Fibroblast of villous mesenchyme (primary cell): ENCODE measurements around the gene CLMN. TPM values are rescaled to one million over a fixed set of nuclear protein-coding genes. Genes with fewer than 3 reads are reported as not detected.
A peak's percentile ranks its signal among the peaks of the same experiment; 100 is the strongest.

ENCODE experiments used
- DNase-seq: peaks from one replicate; pipeline ENCODE4 v3.0.0-alpha.2; 2010; ENCODE audit warnings: low read depth
- H3K4me3 ChIP-seq: 2 replicates; pipeline ENCODE4 v1.5.1; 2011; ENCODE audit warnings: low read depth, mild to moderate bottlenecking, low read length
- CTCF ChIP-seq: IDR thresholded peaks from 2 replicates; pipeline ENCODE4 v1.5.1; 2012; ENCODE audit warnings: low read depth, mild to moderate bottlenecking, low read length; ENCODE audit not compliant: insufficient read depth
- total RNA-seq: library from RNA; depleted of rRNA; stranded (reverse); fragments of >200 nt; gene quantifications from 2 replicates; pipeline ENCODE4 v1.2.3, GENCODE V29; 2012

Gene CLMN
- total RNA-seq, 1 donor, result 0.43 TPM

GRCh38 chr14:95312311-95312710, 7.4 kb downstream of the CLMN start:
- DNase-seq, result no peak
- no peak overlapping the region for H3K4me3 ChIP-seq
- no peak for TF ChIP-seq CTCF

GRCh38 chr14:95311752-95312151, 8.0 kb downstream of the CLMN start:
- no peak for DNase-seq
- no peak for TF ChIP-seq CTCF
- no peak overlapping the region for H3K4me3 ChIP-seq

GRCh38 chr14:95310635-95311380, 8.9 kb downstream of the CLMN start:
- no peak for DNase-seq
- no peak for TF ChIP-seq CTCF
- H3K4me3 ChIP-seq, result no peak overlapping the region

- no peak overlapping the region for H3K4me3 ChIP-seq
- no peak for TF ChIP-seq CTCF
- DNase-seq, result no peak
Measured at GRCh38 chr14:95309261-95310051, 10.3 kb downstream of the CLMN start.

GRCh38 chr14:95308073-95308472, 11.6 kb downstream of the CLMN start:
- no peak for DNase-seq
- TF ChIP-seq CTCF, result no peak
- H3K4me3 ChIP-seq, result no peak overlapping the region

DNA sequence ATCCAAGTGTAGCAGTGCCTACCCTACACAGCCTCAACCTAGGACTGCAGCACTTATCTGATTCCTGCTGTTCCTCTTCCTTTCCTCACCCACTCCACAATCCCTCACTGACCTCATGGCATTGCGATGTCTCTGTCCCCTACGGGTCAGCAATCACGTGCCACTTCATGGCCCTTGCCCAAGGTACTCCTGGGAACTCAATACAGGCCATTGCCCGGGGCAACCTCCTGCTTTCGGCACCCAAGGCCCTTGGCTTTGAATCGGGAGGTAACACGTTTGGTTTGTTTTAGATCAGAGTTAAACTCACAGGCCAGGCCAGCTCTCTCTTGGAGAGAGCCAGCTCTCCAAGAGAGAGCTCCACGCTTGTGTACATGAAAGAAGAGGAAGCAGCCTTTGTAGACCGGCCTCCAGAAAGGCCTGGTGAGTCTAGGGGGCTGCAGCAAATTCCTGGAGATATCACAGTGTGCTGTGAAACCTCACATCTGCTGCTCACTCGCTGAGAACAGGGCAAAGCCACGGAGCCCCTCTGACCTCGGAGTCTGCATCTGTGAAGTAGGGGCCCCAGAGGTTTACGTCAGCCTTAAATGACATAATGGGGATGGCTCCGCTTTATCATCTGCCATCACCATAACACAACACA, 12.2 kb downstream of the CLMN start:
- no peak overlapping the region for H3K4me3 ChIP-seq
- TF ChIP-seq CTCF, result no peak
- peak; percentile 24 for DNase-seq
